SK-N-SH (cell line): ENCODE results near the gene PLOD1. TPM values are rescaled to one million over a fixed set of nuclear protein-coding genes. Genes with fewer than 3 reads are reported as not detected.

ENCODE experiments used
- CTCF ChIA-PET: fragments of 300-600, 350-600 bp; formaldehyde crosslinking; extraction: SDS; loops from one replicate; lab custom pipeline; 2021; lab: Yijun Ruan, JAX
- POLR2A ChIA-PET: fragments of 350-600 bp; sonication (Branson Sonifier 250); formaldehyde crosslinking; extraction: SDS; loops from one replicate; lab custom pipeline; 2020; ENCODE audit warnings: antibody characterized with exemption, inconsistent platforms; lab: Yijun Ruan, JAX
- DNase-seq: peaks from one replicate; pipeline ENCODE4 v3.0.0; 2012
- H2AFZ ChIP-seq: fragments of 200-600 bp; sonication (generic); 2 replicates; pipeline ENCODE4 v1.8.1; 2016; ENCODE audit warnings: antibody characterized with exemption, mild to moderate bottlenecking, low read depth
- H3F3A ChIP-seq: fragments of 200-600 bp; sonication (generic); replicated peaks from 2 replicates; pipeline ENCODE3; 2016; ENCODE audit warnings: antibody characterized with exemption, mild to moderate bottlenecking; ENCODE audit not compliant: insufficient read depth
- H3K27ac ChIP-seq, 2 experiments: fragments of 200-500 bp in 1 of 2; fragments of 200-600 bp in 1 of 2; sonication (Bioruptor generic) in 1 of 2; sonication (generic), shearing (Covaris generic) in 1 of 2; 2 replicates each; pipeline versions ENCODE4 v1.5.1 to v1.6.1; 2014 to 2016; ENCODE audit warnings: low read depth in 2 of 2, inconsistent platforms in 1 of 2, low read length in 1 of 2, mild to moderate bottlenecking in 1 of 2, mixed read lengths in 1 of 2
- H3K27me3 ChIP-seq: fragments of 200-600 bp; sonication (generic), shearing (Covaris generic); 2 replicates; pipeline ENCODE4 v1.6.1; 2016; ENCODE audit warnings: mixed run types; ENCODE audit not compliant: insufficient read depth
- H3K36me3 ChIP-seq, 2 experiments: fragments of 200-500 bp in 1 of 2; fragments of 200-600 bp in 1 of 2; sonication (Bioruptor generic) in 1 of 2; sonication (generic) in 1 of 2; replicated peaks in 1 of 2; 2 replicates each; pipeline versions ENCODE3 to v1.5.1; 2014 to 2016; ENCODE audit warnings: low read length in 1 of 2, mild to moderate bottlenecking in 1 of 2; ENCODE audit not compliant: insufficient read depth in 2 of 2, control insufficient read depth in 1 of 2
- H3K4me1 ChIP-seq, 2 experiments: fragments of 200-500 bp in 1 of 2; fragments of 200-600 bp in 1 of 2; sonication (Bioruptor generic) in 1 of 2; sonication (generic), shearing (Covaris generic) in 1 of 2; 2 replicates each; pipeline versions ENCODE4 v1.5.1 to v1.6.1; 2014 to 2016; ENCODE audit warnings: low read depth in 1 of 2, low read length in 1 of 2, mixed run types in 1 of 2; ENCODE audit not compliant: insufficient read depth in 2 of 2, control insufficient read depth in 1 of 2
- H3K4me2 ChIP-seq: fragments of 200-600 bp; sonication (generic), shearing (Covaris generic); 2 replicates; pipeline ENCODE4 v1.6.1; 2017; ENCODE audit warnings: mixed run types
- H3K4me3 ChIP-seq, 2 experiments: fragments of 200-500 bp in 1 of 2; fragments of 200-600 bp in 1 of 2; sonication (Bioruptor generic) in 1 of 2; sonication (generic), shearing (Covaris generic) in 1 of 2; 2 replicates each; pipeline versions ENCODE4 v1.5.1 to v1.8.1; 2014 to 2016; ENCODE audit warnings: low read depth in 2 of 2, inconsistent platforms in 1 of 2, low read length in 1 of 2, mild to moderate bottlenecking in 1 of 2, mixed read lengths in 1 of 2, moderate library complexity in 1 of 2
- H3K79me2 ChIP-seq: fragments of 200-600 bp; sonication (generic); 2 replicates; pipeline ENCODE4 v1.8.1; 2017; ENCODE audit warnings: mild to moderate bottlenecking; ENCODE audit not compliant: insufficient read depth
- H3K9ac ChIP-seq: fragments of 200-600 bp; sonication (generic); 2 replicates; pipeline ENCODE4 v1.6.1; 2017; ENCODE audit warnings: mixed run types
- H3K9me2 ChIP-seq: fragments of 200-600 bp; sonication (generic); 2 replicates; pipeline ENCODE4 v1.6.1; 2017; ENCODE audit warnings: mixed run types
- H3K9me3 ChIP-seq: fragments of 200-600 bp; sonication (generic); 2 replicates; pipeline ENCODE4 v1.6.1; 2017; ENCODE audit warnings: mixed run types, mild to moderate bottlenecking, moderate library complexity
- H4K20me1 ChIP-seq: fragments of 200-600 bp; sonication (generic); 2 replicates; pipeline ENCODE4 v1.6.1; 2017; ENCODE audit warnings: mild to moderate bottlenecking, mixed run types; ENCODE audit not compliant: insufficient read depth
- CHD2 ChIP-seq: fragments of 150-350 bp; IDR thresholded peaks from 2 replicates; pipeline ENCODE4 v1.6.1; 2018; ENCODE audit warnings: low read length; ENCODE audit not compliant: partially characterized antibody
- CTCF ChIP-seq: fragments of 200-600 bp; sonication (generic); IDR thresholded peaks from 2 replicates; pipeline ENCODE4 v1.6.1; 2017; ENCODE audit warnings: antibody characterized with exemption, mild to moderate bottlenecking, moderate library complexity
- ELF1 ChIP-seq: IDR thresholded peaks from 2 replicates; pipeline ENCODE4 v1.4.0; 2012
- EP300 ChIP-seq, 2 experiments: IDR thresholded peaks; 2 replicates each; pipeline versions ENCODE4 v1.4.0 to v1.6.1; 2012; ENCODE audit warnings: borderline replicate concordance in 1 of 2, low read depth in 1 of 2, low read length in 1 of 2
- EZH2phosphoT487 ChIP-seq: fragments of 200-600 bp; sonication (generic); IDR thresholded peaks from 2 replicates; pipeline ENCODE4 v1.6.1; 2017; ENCODE audit warnings: low read depth, mixed run types, mild to moderate bottlenecking, antibody characterized with exemption, moderate library complexity, borderline replicate concordance
- GABPA ChIP-seq: IDR thresholded peaks from 2 replicates; pipeline ENCODE4 v1.4.0; 2012; ENCODE audit warnings: low read depth, mild to moderate bottlenecking
- GATA2 ChIP-seq: sonication (generic); formaldehyde crosslinking; IDR thresholded peaks from 2 replicates; pipeline ENCODE4 v1.5.0; 2020; ENCODE audit warnings: mild to moderate bottlenecking, missing genetic modification reagents
- MEF2A ChIP-seq: IDR thresholded peaks from 2 replicates; pipeline ENCODE4 v1.4.0; 2012; ENCODE audit warnings: low read depth, borderline replicate concordance
- PBX3 ChIP-seq: IDR thresholded peaks from 2 replicates; pipeline ENCODE4; 2012
- POLR2AphosphoS5 ChIP-seq: IDR thresholded peaks from 2 replicates; pipeline ENCODE4 v1.6.1; 2012; ENCODE audit warnings: low read depth, low read length
- RAD21 ChIP-seq: IDR thresholded peaks from 2 replicates; pipeline ENCODE4 v1.6.1; 2012; ENCODE audit warnings: mild to moderate bottlenecking, low read length
- RXRA ChIP-seq: IDR thresholded peaks from 2 replicates; pipeline ENCODE4 v1.4.0; 2012; ENCODE audit warnings: low read depth, mild to moderate bottlenecking, borderline replicate concordance
- SMC3 ChIP-seq: IDR thresholded peaks from 2 replicates; pipeline ENCODE4 v1.6.1; 2012; ENCODE audit warnings: low read depth, low read length, improper control_type of control experiment
- TAF1 ChIP-seq: IDR thresholded peaks from 2 replicates; pipeline ENCODE4 v1.6.1; 2012; ENCODE audit warnings: low read depth, mild to moderate bottlenecking, low read length, moderate library complexity, borderline replicate concordance
- TCF12 ChIP-seq: IDR thresholded peaks from 2 replicates; pipeline ENCODE4 v1.4.0; 2012
- TEAD4 ChIP-seq: IDR thresholded peaks from 2 replicates; pipeline ENCODE4 v1.4.0; 2012; ENCODE audit warnings: mild to moderate bottlenecking, borderline replicate concordance; ENCODE audit not compliant: insufficient read depth
- USF1 ChIP-seq: IDR thresholded peaks from 2 replicates; pipeline ENCODE4 v1.4.0; 2012; ENCODE audit warnings: low read depth, borderline replicate concordance
- YY1 ChIP-seq: IDR thresholded peaks from 2 replicates; pipeline ENCODE4 v1.4.0; 2012; ENCODE audit warnings: low read depth, mild to moderate bottlenecking
- WGBS: methylation state at CpG from one replicate; pipeline ENCODE4 v1.1.6; 2017; ENCODE audit warnings: low lambda C conversion rate; 5-methylcytosine and 5-hydroxymethylcytosine counted together
- polyA plus RNA-seq, 3 experiments: library from polyadenylated mRNA; depleted of rRNA; stranded (reverse); fragments of >200 nt; gene quantifications; 2 replicates each; pipeline ENCODE4 v1.2.3, GENCODE V29; 2012

PLOD1 gene
- polyA plus RNA-seq, 1 of the 3 experiments (the other 2 are of a cell fraction) = 257 TPM

- peaks cover 6 to 10% of the 10 kb centered on the region in 2 experiments for H3K36me3 ChIP-seq
- no peak for DNase-seq
- CTCF ChIA-PET = interaction anchor here (0.7 to 1.8 kb wide), 3 partner anchors 11 to 182 kb away, joined by 3 to 7 read pairs (median 5); no protein-coding TSS in a partner anchor
- no peaks in the 10 kb centered on the region for H3K27me3 ChIP-seq
- no peaks in the 10 kb centered on the region for H3K9me3 ChIP-seq
- H3K4me2 ChIP-seq = peak overlapping the region; percentile 96
- no peaks in the 10 kb centered on the region for H3K9me2 ChIP-seq
- POLR2A ChIA-PET = interaction anchor here (1.0 to 1.4 kb wide), 2 partner anchors 9 to 111 kb away, joined by 3 to 19 read pairs; no protein-coding TSS in a partner anchor
- H3K4me1 ChIP-seq = no peaks in the 10 kb centered on the region; a peak in 1 of 4 replicates
- peak overlapping the region; percentile 39 to 62; a peak in 3 of 4 replicates for H3K27ac ChIP-seq
- 15% methylated on average over 10 of the region's 12 CpGs for WGBS
- peaks cover 22% of the 10 kb centered on the region for H3K79me2 ChIP-seq
- H3K4me3 ChIP-seq = peak overlapping the region; percentile 70 to 94
- no peaks in the 10 kb centered on the region for H4K20me1 ChIP-seq
- TF ChIP-seq PBX3 = no peak
- no peak for TF ChIP-seq CTCF
- no peak for TF ChIP-seq TEAD4
- TF ChIP-seq RXRA = no peak
- TF ChIP-seq USF1 = no peak
- no peak for TF ChIP-seq RAD21
- TF ChIP-seq MEF2A = no peak
- TF ChIP-seq GABPA = no peak
- no peak for TF ChIP-seq TCF12
- TF ChIP-seq TAF1 = no peak
- no peak for TF ChIP-seq POLR2AphosphoS5
- TF ChIP-seq CHD2 = no peak
- no peak for TF ChIP-seq GATA2
- no peak for TF ChIP-seq EP300 (IDR thresholded peaks at IDR 0.05; ENCODE audit: borderline replicate concordance in 1 of 2, low read depth in 1 of 2, low read length in 1 of 2)
- TF ChIP-seq YY1 = no peak
- no peak for TF ChIP-seq EZH2phosphoT487
- no peak for TF ChIP-seq SMC3
- TF ChIP-seq ELF1 = no peak
- peak overlapping the region; percentile 81 for H3K9ac ChIP-seq
- peak overlapping the region; percentile 91 for H2AFZ ChIP-seq
- no peaks in the 10 kb centered on the region for H3F3A ChIP-seq
These were observed 85.5 kb downstream of the PLOD1 start for GRCh38 chr1:12019858-12020509.
